22Rv1 (cell line): ENCODE data around the gene OSTF1.

Experiments
- H3K27ac ChIP-seq: fragments of 450-650 bp; 2 replicates; pipeline ENCODE4 v1.5.1; 2017
- CTCF ChIP-seq: fragments of 450-650 bp; IDR thresholded peaks from 2 replicates; pipeline ENCODE4 v1.5.1; 2017; ENCODE audit warnings: mild to moderate bottlenecking
- ZFX ChIP-seq: fragments of 450-650 bp; IDR thresholded peaks from 2 replicates; pipeline ENCODE4 v1.6.1; 2017; ENCODE audit warnings: antibody characterized with exemption, borderline replicate concordance

OSTF1 gene

GRCh38 chr9:75051285-75051684, 37.0 kb upstream of the OSTF1 start:
- TF ChIP-seq ZFX = no peak
- no peak for TF ChIP-seq CTCF
- H3K27ac ChIP-seq = no peak overlapping the region

- no peak overlapping the region for H3K27ac ChIP-seq
- TF ChIP-seq CTCF (no peak), ZFX (no peak)
These were observed 34.4 kb upstream of the OSTF1 start for GRCh38 chr9:75053869-75054268.

GRCh38 chr9:75054368-75055001, 33.8 kb upstream of the OSTF1 start:
- TF ChIP-seq ZFX = no peak
- TF ChIP-seq CTCF = no peak
- no peak overlapping the region for H3K27ac ChIP-seq

- H3K27ac ChIP-seq = no peak overlapping the region
- no peak for TF ChIP-seq CTCF
- TF ChIP-seq ZFX = no peak
These were observed 27.1 kb upstream of the OSTF1 start for GRCh38 chr9:75061169-75061568.

GRCh38 chr9:75063556-75064305, 24.6 kb upstream of the OSTF1 start:
- H3K27ac ChIP-seq = no peak overlapping the region
- TF ChIP-seq CTCF (no peak), ZFX (no peak)

- no peak overlapping the region for H3K27ac ChIP-seq
- TF ChIP-seq ZFX = no peak
- TF ChIP-seq CTCF = no peak
These were observed 23.8 kb upstream of the OSTF1 start for GRCh38 chr9:75064307-75065025.

GRCh38 chr9:75065510-75065909, 22.8 kb upstream of the OSTF1 start:
- no peak for TF ChIP-seq ZFX
- no peak for TF ChIP-seq CTCF
- no peak overlapping the region for H3K27ac ChIP-seq
